Upper lobe of right lung (tissue), 1 donor: ENCODE measurements around the gene SDK2. TPM values are rescaled to one million over a fixed set of nuclear protein-coding genes. Genes with fewer than 3 reads are reported as not detected.

ENCODE experiments used
- ATAC-seq: fragments of 200-7000 bp; cut with Tn5 transposase; one replicate; pipeline ENCODE4 v1.9.1; 2020; ENCODE audit warnings: mild to moderate bottlenecking, moderate library complexity
- DNase-seq: peaks from one replicate; pipeline ENCODE4 v3.0.0-alpha.2; 2020
- H3K27ac ChIP-seq: fragments of 200-600 bp; one replicate; pipeline ENCODE4 v1.8.0; 2022
- H3K27me3 ChIP-seq: fragments of 200-600 bp; one replicate; pipeline ENCODE4 v1.8.0; 2022; ENCODE audit warnings: mild to moderate bottlenecking
- H3K36me3 ChIP-seq: fragments of 200-600 bp; one replicate; pipeline ENCODE4 v1.8.0; 2022
- H3K4me1 ChIP-seq: fragments of 200-600 bp; one replicate; pipeline ENCODE4 v1.8.0; 2022
- H3K4me3 ChIP-seq: fragments of 200-600 bp; one replicate; pipeline ENCODE4 v1.8.0; 2022; ENCODE audit warnings: mild to moderate bottlenecking
- H3K9me3 ChIP-seq: fragments of 200-600 bp; one replicate; pipeline ENCODE4 v1.8.0; 2022
- CTCF ChIP-seq: fragments of 200-600 bp; IDR thresholded peaks from one replicate; pipeline ENCODE4 v1.8.0; 2022; ENCODE audit warnings: antibody characterized with exemption
- intact Hi-C: fragments of 100-400 bp; cut with DNase I; formaldehyde crosslinking; loops from one replicate; pipeline ENCODE4 v1.11.0; 2022
- total RNA-seq: library from RNA; stranded (reverse); fragmentation: NEBNext Ultra II Directional; extraction: Animal tissue kit (Norgen Biotek cat#: 25700); gene quantifications from one replicate; pipeline ENCODE4 v1.2.1, GENCODE V29; 2021
- donor health status: DM: no; HTN: yes; CAD: no; lungs with severe emphysema.

Gene SDK2
- total RNA-seq, 1 donor from 2014 or later, result 2.3 TPM

GRCh38 chr17:73580073-73580710 lies 64.1 kb downstream of the SDK2 start:
- Histone ChIP-seq H3K27me3 (peaks cover 7% of the 10 kb centered on the region), H3K36me3 (no peaks in the 10 kb centered on the region), H3K27ac (no peak overlapping the region), H3K9me3 (no peaks in the 10 kb centered on the region), H3K4me3 (no peak overlapping the region), H3K4me1 (no peaks in the 10 kb centered on the region)
- no peak for TF ChIP-seq CTCF
- no peak for DNase-seq
- ATAC-seq, result no peak
- intact Hi-C loops, result no loop called here

- no peaks in the 10 kb centered on the region for H3K36me3 ChIP-seq
- DNase-seq (no peak), ATAC-seq (no peak)
- H3K4me3 ChIP-seq, result no peak overlapping the region
- no peak for TF ChIP-seq CTCF
- intact Hi-C loops, result no loop called here
- no peaks in the 10 kb centered on the region for H3K27me3 ChIP-seq
- H3K9me3 ChIP-seq, result no peaks in the 10 kb centered on the region
- no peaks in the 10 kb centered on the region for H3K4me1 ChIP-seq
- no peak overlapping the region for H3K27ac ChIP-seq
Measured at GRCh38 chr17:73576556-73577098, 67.6 kb downstream of the SDK2 start.

DNA sequence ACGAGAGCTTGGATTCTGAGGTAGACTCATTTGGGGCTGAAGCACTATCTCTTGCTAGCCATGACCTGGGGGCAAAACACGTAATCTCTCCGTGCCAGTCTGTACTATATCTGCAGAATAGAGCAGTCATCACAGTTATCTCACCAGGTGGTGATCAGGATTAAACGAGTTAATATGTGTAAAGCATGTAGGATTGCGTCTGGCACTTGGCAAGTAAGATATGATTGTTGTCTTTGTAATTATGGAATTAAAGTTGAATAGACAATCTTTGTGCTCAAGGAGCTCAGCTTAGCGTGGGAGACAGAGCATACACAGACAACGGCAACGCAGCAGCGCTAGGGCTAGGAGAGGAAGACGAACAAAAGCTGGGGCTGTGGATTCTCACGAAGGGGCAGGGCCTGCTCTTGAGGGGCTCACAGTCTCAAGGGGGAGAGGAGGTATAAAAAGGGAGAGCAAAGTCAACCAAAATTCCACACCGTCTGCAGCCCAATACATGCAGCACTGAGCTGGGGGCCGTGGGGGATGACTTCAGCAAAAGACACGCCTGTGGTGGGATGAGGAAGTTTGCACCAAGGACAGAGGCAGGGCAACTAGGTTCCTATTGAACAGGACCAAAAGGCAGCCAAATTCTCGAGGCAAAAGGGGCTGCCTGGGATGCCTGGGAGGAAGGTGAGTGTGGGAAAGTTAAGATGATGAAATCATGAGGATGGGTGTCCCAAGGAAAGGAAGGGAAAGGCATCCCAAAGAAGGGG lies 68.6 kb downstream of the SDK2 start:
- ATAC-seq (no peak), DNase-seq (no peak)
- no peak for TF ChIP-seq CTCF
- H3K4me3 ChIP-seq, result no peak overlapping the region
- intact Hi-C loops, result no loop called here
- H3K27ac ChIP-seq, result no peak overlapping the region
- H3K27me3 ChIP-seq, result no peaks in the 10 kb centered on the region
- no peaks in the 10 kb centered on the region for H3K4me1 ChIP-seq
- no peaks in the 10 kb centered on the region for H3K36me3 ChIP-seq
- no peaks in the 10 kb centered on the region for H3K9me3 ChIP-seq

DNA sequence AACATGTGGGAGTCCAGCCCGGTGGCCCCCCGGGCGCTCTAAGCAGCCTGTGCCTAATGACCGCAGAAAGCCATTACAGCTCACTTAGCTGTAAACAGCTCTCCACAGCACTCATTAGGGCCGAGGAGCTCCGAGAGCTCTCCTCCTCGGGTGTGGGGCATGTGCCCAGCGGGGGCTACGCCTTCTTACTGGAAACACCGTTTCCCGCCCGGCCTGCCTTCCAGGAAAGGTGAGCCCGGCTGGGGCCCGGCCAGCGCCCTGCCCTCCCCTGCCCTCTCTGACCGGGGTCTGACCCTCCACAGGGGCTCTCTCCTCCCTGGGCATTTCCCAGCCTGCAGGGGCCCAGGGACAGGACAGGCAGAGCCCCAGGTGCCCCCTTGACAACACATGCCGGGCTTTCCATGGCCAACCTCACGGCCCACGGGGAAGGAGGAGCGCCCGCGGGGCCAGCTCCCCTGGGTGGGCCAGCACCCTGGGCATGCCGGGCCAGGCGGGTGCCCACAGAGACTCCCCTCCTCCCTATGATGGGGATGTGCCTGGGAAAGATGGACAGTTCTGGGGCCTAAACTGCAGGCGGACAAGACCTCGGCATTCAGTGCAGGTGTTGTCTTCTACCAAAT lies 72.6 kb downstream of the SDK2 start:
- Histone ChIP-seq H3K4me1 (no peaks in the 10 kb centered on the region), H3K36me3 (no peaks in the 10 kb centered on the region), H3K27me3 (no peaks in the 10 kb centered on the region), H3K4me3 (no peak overlapping the region), H3K9me3 (no peaks in the 10 kb centered on the region), H3K27ac (no peak overlapping the region)
- intact Hi-C loops, result no loop called here
- peak; percentile 69 for ATAC-seq
- peak; percentile 81 for DNase-seq
- no peak for TF ChIP-seq CTCF

DNA sequence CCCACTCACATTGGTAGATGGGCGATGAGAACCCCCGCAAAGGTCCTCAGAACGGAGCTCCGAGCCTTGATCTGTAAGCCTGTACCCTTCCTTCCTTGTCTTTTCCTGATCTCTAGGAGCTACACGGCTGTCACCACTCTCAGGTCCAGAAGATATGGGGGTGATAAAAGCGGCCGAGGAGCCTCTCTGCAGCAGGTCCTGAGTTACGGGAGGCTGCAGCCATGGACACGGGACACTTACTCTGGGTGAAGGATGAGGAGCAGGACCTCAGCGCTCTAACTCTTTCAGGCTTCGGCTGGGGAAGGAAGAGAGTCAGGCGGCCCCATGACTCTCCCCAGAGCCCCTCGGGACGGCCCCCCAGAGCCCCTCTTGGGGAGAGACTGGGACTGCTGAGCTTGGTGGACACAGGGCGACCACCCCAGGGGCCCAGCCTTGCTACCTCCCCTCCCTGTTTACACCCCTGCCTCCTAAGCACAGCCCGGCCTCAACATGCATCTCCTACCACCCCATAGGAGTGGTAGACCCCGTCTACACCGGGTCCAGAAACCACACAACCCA lies 74.4 kb downstream of the SDK2 start:
- Histone ChIP-seq H3K4me1 (no peaks in the 10 kb centered on the region), H3K27ac (no peak overlapping the region), H3K4me3 (no peak overlapping the region), H3K27me3 (no peaks in the 10 kb centered on the region), H3K36me3 (no peaks in the 10 kb centered on the region), H3K9me3 (no peaks in the 10 kb centered on the region)
- ATAC-seq, result no peak
- TF ChIP-seq CTCF, result no peak
- intact Hi-C loops, result no loop called here
- DNase-seq, result no peak
